Peyer's patch (tissue), 4 donors: ENCODE results near the gene GHRH.

ENCODE experiments used
- POLR2A ChIP-seq, 2 donors: fragments of 450-650 bp; IDR thresholded peaks; one replicate each; pipeline ENCODE4 v1.5.1; 2017; ENCODE audit warnings: antibody characterized with exemption in 2 of 2, mild to moderate bottlenecking in 2 of 2, moderate library complexity in 2 of 2
- TF ChIP-seq, protein P1 (sequence below), 6 experiments: fragments of 450-650 bp in 4 of 6; fragments of 200-600 bp in 2 of 6; sonication (generic) in 1 of 6; IDR thresholded peaks; one replicate each; pipeline ENCODE4 v1.5.1; 2017 to 2019; ENCODE audit warnings: antibody characterized with exemption in 6 of 6, mild to moderate bottlenecking in 3 of 6, moderate library complexity in 1 of 6

GRCh38 chr20:37207171-37207570 lies 54.4 kb downstream of the GHRH start:
- TF ChIP-seq, protein P1, sequence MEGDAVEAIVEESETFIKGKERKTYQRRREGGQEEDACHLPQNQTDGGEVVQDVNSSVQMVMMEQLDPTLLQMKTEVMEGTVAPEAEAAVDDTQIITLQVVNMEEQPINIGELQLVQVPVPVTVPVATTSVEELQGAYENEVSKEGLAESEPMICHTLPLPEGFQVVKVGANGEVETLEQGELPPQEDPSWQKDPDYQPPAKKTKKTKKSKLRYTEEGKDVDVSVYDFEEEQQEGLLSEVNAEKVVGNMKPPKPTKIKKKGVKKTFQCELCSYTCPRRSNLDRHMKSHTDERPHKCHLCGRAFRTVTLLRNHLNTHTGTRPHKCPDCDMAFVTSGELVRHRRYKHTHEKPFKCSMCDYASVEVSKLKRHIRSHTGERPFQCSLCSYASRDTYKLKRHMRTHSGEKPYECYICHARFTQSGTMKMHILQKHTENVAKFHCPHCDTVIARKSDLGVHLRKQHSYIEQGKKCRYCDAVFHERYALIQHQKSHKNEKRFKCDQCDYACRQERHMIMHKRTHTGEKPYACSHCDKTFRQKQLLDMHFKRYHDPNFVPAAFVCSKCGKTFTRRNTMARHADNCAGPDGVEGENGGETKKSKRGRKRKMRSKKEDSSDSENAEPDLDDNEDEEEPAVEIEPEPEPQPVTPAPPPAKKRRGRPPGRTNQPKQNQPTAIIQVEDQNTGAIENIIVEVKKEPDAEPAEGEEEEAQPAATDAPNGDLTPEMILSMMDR (IDR thresholded peaks at IDR 0.05) = no peak
- no peak for TF ChIP-seq POLR2A (IDR thresholded peaks at IDR 0.05)
